IPS DF 6.9 (cell line): ENCODE measurements around the gene SPATA31D4.
"Not testable (repeated sequence)": the region's sequence is repeated elsewhere in the genome, so short reads cannot be mapped to it uniquely, and the experiment has no call there.

ENCODE experiments used
- DNase-seq: peaks from one replicate; pipeline ENCODE4 v3.0.0-alpha.2; 2013; ENCODE audit warnings: low read depth, low spot score
- H3K27ac ChIP-seq: one replicate; pipeline ENCODE4 v1.5.1; 2013; ENCODE audit warnings: low read length, control low read depth
- H3K27me3 ChIP-seq: 2 replicates; pipeline ENCODE4 v1.6.1; 2013; ENCODE audit warnings: mild to moderate bottlenecking, low read length; ENCODE audit not compliant: control insufficient read depth, insufficient read depth
- H3K36me3 ChIP-seq: 2 replicates; pipeline ENCODE4 v1.6.1; 2013; ENCODE audit warnings: low read length; ENCODE audit not compliant: control insufficient read depth, insufficient read depth
- H3K4me1 ChIP-seq: 2 replicates; pipeline ENCODE4 v1.6.1; 2013; ENCODE audit warnings: low read length; ENCODE audit not compliant: control insufficient read depth, insufficient read depth
- H3K4me3 ChIP-seq: 2 replicates; pipeline ENCODE4 v1.5.1; 2013; ENCODE audit warnings: mild to moderate bottlenecking, low read length
- H3K9me3 ChIP-seq: 2 replicates; pipeline ENCODE4 v1.6.1; 2013; ENCODE audit warnings: low read length, inconsistent platforms; ENCODE audit not compliant: control insufficient read depth, insufficient read depth
- WGBS: extraction: QIAGEN DNeasy Blood & Tissue Kit; methylation state at CpG from one replicate; pipeline ENCODE4 v1.1.7; 2013; ENCODE audit warnings: mixed read lengths, missing lambda C conversion rate; ENCODE audit not compliant: insufficient read length, insufficient coverage; 5-methylcytosine and 5-hydroxymethylcytosine counted together

Gene SPATA31D4

DNA sequence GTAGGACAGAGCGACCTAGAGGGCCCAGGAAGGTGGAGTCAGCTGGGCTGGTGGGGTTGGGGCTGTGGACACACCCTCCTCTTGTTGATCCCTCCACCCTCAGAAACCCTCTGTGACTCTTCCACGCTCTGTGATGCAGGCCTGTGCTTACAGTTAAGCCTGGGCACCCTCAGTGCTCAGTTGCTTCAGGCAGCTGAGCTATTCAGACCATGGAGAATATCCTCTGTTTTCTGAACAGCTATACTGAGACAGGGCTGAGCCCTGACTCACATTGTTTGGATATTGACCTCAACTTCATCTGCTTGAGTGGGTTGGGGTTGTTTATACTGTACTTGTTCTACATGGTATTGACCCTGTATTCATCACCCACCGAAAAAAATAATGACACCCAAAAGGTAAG lies at the start of gene SPATA31D4:
Gene SPATA31D4, plus strand, starts transcription at position 124 of the 400 bp plus-strand sequence. Its CDS starts 86 bp downstream, at position 210.
- not testable (repeated sequence) for H3K4me1 ChIP-seq, H3K36me3 ChIP-seq, H3K9me3 ChIP-seq, H3K27me3 ChIP-seq, H3K27ac ChIP-seq, DNase-seq, H3K4me3 ChIP-seq
- no CpG with 5 or more reads among the region's 3 CpGs for WGBS

DNA sequence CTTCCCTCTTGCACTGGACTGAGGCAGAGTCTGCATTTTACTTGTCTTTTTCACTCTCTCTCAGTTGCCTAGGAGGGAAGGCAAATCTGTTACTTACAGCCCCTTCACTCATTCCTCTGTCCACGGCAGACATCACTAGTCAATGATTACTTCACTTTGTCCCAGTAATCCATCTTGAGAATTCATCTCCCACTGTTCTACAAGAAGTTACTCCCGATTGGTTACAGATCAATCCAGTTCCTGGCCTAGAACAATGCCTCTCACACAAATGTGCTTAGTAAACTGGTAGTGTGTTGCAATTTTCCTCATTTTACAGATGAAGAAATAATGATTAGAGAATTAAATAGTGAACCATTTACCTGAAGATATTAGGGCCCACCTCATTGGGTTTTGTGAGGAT lies 49.7 kb upstream of the SPATA31D4 start:
- H3K27ac ChIP-seq = no peak overlapping the region
- no peak overlapping the region for H3K4me3 ChIP-seq
- no CpG with 5 or more reads among the region's 2 CpGs for WGBS
- no peak for DNase-seq
- H3K4me1 ChIP-seq = no peaks in the 10 kb centered on the region; the same call in 1 of the 2 replicates
- no peaks in the 10 kb centered on the region for H3K9me3 ChIP-seq
- H3K27me3 ChIP-seq = no peaks in the 10 kb centered on the region
- H3K36me3 ChIP-seq = no peaks in the 10 kb centered on the region

DNA sequence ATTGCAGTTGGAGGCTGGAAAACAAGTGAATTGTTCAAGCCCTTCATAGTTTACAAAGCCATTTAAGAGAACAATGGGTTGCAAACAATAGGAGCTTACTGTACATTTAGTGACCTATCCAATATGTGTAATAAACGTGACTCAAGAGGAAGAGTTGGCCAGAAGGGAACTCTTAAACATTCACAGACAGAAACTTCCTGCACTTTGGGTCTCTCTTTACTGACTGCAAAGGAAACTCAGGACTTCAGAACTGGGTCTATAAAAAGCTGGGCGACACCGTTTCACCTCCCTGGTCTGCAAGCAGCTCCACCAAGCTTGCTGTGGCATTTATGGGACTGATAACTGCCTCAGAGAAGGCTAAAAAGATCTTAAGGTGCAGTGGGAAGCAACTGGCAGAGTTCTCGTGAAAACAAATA lies 48.7 kb upstream of the SPATA31D4 start:
- no peak for DNase-seq
- Histone ChIP-seq H3K9me3 (no peaks in the 10 kb centered on the region), H3K4me3 (no peak overlapping the region), H3K4me1 (no peaks in the 10 kb centered on the region; the same call in 1 of the 2 replicates), H3K36me3 (no peaks in the 10 kb centered on the region), H3K27ac (no peak overlapping the region), H3K27me3 (no peaks in the 10 kb centered on the region)
- no CpG with 5 or more reads among the region's 4 CpGs for WGBS

DNA sequence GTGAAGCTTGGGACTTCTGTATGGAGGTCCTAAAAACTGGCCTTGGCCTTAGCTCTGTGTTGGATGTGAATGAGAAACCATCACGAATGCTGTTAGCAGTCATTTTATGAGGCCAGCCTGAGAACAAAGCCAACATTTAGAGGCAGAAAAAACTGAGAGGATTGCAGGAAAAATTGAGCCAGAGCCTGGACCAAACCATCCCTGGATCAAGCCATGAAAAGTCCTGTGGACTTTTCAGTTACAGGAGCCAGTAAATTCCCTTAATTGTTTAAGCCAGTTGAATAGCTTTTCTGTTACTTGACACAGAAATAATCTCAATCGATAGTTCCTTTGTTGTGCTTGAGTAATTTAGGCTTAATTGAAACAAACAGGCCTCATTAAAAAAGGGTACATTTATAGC lies 42.6 kb upstream of the SPATA31D4 start:
- no peaks in the 10 kb centered on the region for H3K4me1 ChIP-seq
- no peak for DNase-seq
- no peak overlapping the region for H3K27ac ChIP-seq
- H3K4me3 ChIP-seq = no peak overlapping the region
- no CpG with 5 or more reads among the region's 2 CpGs for WGBS
- no peaks in the 10 kb centered on the region for H3K27me3 ChIP-seq
- no peaks in the 10 kb centered on the region for H3K9me3 ChIP-seq
- H3K36me3 ChIP-seq = no peaks in the 10 kb centered on the region

DNA sequence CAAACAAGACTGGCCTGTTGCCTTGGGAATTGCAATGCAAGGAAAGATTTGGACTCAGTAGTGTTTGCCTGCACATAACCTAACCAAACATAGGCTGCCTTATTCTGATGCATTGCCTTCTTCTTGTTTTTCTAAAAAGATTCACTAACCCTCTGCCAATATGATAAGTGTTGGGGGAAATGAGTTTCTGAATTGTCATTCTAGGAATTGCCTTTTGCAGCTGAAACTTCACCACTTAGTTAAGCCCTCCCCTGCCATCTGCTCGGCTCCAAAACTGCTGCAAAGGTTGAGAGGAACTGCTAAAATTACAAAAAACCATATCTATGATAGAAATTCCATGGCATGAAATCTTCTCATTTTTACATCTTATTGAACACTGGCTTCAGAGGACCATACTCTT lies 41.6 kb upstream of the SPATA31D4 start:
- Histone ChIP-seq H3K4me3 (no peak overlapping the region), H3K36me3 (no peaks in the 10 kb centered on the region), H3K27ac (no peak overlapping the region), H3K27me3 (no peaks in the 10 kb centered on the region), H3K4me1 (no peaks in the 10 kb centered on the region), H3K9me3 (no peaks in the 10 kb centered on the region)
- no peak for DNase-seq
- WGBS = no CpG with 5 or more reads among the region's 1 CpG

DNA sequence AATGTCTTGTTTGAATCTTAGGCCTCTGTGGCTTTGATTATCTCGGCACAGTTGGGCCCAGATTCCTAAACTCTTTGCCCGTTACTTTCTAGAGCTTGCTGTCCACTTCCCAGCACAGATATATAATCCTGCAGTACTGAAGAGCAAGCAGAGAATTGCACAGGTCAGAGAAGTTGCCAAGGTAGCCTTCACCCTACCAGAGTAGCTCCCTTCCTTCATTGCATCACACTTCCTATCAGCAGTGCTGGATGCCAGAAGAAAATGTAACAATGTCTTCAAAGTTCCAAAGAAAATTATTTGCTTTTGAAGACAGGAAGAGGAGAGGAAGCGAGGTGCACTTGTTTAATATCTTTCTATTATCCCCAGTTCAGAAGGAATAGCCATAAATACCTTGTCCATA lies 38.1 kb upstream of the SPATA31D4 start:
- no CpG with 5 or more reads among the region's 3 CpGs for WGBS
- Histone ChIP-seq H3K27me3 (no peaks in the 10 kb centered on the region), H3K4me3 (no peak overlapping the region), H3K4me1 (no peaks in the 10 kb centered on the region), H3K27ac (no peak overlapping the region), H3K36me3 (no peaks in the 10 kb centered on the region), H3K9me3 (no peaks in the 10 kb centered on the region)
- no peak for DNase-seq

DNA sequence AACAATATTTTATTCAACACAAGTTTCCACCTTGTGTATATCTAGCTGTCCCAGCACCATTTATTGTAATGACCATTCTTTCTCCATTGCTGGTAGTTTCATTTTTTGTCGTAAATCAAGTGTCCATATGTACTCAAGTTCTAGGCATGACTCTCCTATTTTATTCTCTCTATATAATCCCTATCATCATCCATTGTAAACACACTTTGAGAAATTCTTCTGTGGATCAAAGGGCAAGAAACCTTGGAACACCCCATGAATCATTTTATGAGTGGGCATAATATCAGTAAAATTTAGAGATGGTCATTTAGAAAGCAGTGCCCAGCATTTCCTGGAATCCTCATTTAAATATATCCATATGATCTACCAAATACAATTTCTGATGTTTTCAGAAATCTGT lies 35.8 kb upstream of the SPATA31D4 start:
- no peaks in the 10 kb centered on the region for H3K27me3 ChIP-seq
- WGBS = no CpG with 5 or more reads among the region's 1 CpG

DNA sequence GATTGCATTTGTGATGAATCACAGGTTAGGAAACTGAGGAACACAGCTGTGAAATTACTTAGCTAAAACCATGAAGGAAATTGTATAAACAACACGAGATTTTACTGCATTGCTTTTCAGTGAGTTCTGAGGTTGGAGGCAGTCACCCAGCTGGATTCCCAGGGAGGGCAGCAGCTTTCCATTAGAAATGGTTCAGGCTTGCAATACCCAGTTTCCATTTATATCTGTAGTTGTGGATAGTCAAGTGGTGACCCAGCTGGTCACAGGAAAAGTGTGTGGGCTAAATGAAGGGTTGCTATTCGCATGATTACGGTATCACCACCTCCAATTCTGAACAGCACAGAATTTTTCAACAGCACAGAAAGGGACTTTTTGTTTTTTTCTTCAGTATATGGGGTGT lies 34.3 kb upstream of the SPATA31D4 start:
- Histone ChIP-seq H3K36me3 (no peaks in the 10 kb centered on the region), H3K4me3 (no peak overlapping the region), H3K9me3 (no peaks in the 10 kb centered on the region), H3K27ac (no peak overlapping the region), H3K4me1 (no peaks in the 10 kb centered on the region), H3K27me3 (no peaks in the 10 kb centered on the region)
- no CpG with 5 or more reads among the region's 3 CpGs for WGBS
- DNase-seq = no peak

More for the DNA sequence above, 35.8 kb upstream of the SPATA31D4 start:
- no peaks in the 10 kb centered on the region for H3K36me3 ChIP-seq
- no peaks in the 10 kb centered on the region for H3K9me3 ChIP-seq
- H3K4me1 ChIP-seq = no peaks in the 10 kb centered on the region
- H3K4me3 ChIP-seq = no peak overlapping the region
- no peak for DNase-seq
- H3K27ac ChIP-seq = no peak overlapping the region

DNA sequence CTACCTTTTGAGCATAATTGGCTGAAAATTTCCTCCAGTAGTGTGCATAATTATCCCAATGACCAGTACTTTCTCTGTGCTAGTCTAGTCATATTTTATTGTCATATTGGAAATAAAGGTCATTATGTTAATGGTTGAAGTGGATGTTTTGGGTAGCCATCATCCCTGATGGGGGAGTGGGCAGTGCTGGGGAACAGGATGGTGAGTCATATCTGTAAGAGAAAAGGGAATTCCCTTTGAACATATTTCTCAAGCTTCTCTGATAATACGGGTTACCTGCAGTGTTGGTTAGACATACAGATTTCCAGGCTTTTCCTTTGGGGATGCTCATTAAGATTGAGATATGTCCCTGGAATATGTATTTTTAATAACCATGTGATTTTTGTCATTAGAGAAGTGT lies 33.3 kb upstream of the SPATA31D4 start:
- no CpG with 5 or more reads among the region's 1 CpG for WGBS
- no peak overlapping the region for H3K27ac ChIP-seq

DNA sequence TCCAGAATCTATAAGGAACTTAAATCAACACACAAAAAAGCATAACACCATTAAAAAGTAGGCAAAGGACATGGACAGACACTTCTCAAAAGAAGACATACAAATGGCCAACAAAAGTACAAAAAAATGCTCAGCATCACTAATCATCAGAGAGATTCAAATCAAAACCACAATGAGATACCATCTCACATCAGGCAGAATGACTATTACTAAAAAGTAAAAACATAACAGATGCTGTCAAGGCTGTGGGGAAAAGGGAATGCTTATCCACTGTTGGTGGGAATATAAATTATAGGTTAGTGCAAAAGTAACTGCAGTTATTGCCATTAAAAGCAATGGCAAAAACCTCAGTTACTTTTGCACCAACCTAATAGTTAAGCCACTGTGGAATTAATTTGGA lies 32.2 kb upstream of the SPATA31D4 start:
- Histone ChIP-seq H3K9me3 (no peaks in the 10 kb centered on the region), H3K27ac (no peak overlapping the region), H3K4me1 (peaks cover 3% of the 10 kb centered on the region; the same call in 1 of the 2 replicates), H3K4me3 (no peak overlapping the region), H3K36me3 (no peaks in the 10 kb centered on the region), H3K27me3 (no peaks in the 10 kb centered on the region; the same call in 1 of the 2 replicates)
- no peak for DNase-seq

More for the DNA sequence above, 33.3 kb upstream of the SPATA31D4 start:
- no peak for DNase-seq
- no peaks in the 10 kb centered on the region for H3K9me3 ChIP-seq
- no peaks in the 10 kb centered on the region for H3K4me1 ChIP-seq
- H3K27me3 ChIP-seq = no peaks in the 10 kb centered on the region
- H3K4me3 ChIP-seq = no peak overlapping the region
- no peaks in the 10 kb centered on the region for H3K36me3 ChIP-seq

DNA sequence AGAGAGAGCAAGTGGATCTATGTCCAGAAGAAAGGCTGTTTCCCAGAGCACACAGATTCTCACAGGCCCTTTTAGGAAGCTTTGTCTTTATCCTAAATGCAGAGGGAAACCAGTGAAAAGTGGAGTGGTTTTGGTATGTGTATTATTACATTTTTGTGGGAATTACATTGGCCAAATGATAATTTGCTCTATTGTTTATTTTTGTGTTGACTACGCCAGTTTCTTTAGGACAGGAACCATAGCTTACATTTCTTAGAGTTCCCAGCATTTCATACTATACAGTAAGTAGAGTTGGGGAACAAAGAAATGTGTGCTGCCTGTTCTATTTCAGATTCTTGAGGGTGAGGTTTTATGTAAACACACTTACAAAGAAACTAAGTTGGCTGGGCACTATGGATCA lies 29.4 kb upstream of the SPATA31D4 start:
- Histone ChIP-seq H3K36me3 (no peaks in the 10 kb centered on the region), H3K4me3 (no peak overlapping the region), H3K9me3 (no peaks in the 10 kb centered on the region), H3K27ac (no peak overlapping the region), H3K4me1 (peaks cover 3% of the 10 kb centered on the region; the same call in 1 of the 2 replicates), H3K27me3 (no peaks in the 10 kb centered on the region; the same call in 1 of the 2 replicates)
- no peak for DNase-seq
- WGBS = no CpG with 5 or more reads among the region's 1 CpG
